ENCODE data around the gene CREB1.
"Not testable (repeated sequence)": the region's sequence is repeated elsewhere in the genome, so short reads cannot be mapped to it uniquely, and the experiment has no call there.

CREB1 gene

GRCh38 chr2:207529330-207530159, at the start of gene CREB1:
Gene CREB1 (plus strand): TSS chr2:207529962. CDS start chr2:207555636, 25,674 bp downstream.
- peak; percentile 100 for DNase-seq (ENCODE audit: low read depth)

- DNase-seq (ENCODE audit: low read depth): no peak
Observed at GRCh38 chr2:207480521-207481040, 49.2 kb upstream of the CREB1 start.

- DNase-seq (ENCODE audit: low read depth): no peak
Observed at GRCh38 chr2:207481924-207482323, 47.8 kb upstream of the CREB1 start.

GRCh38 chr2:207482630-207483029, 47.1 kb upstream of the CREB1 start:
- DNase-seq (ENCODE audit: low read depth): no peak

- no peak for DNase-seq (ENCODE audit: low read depth)
Observed at GRCh38 chr2:207483066-207483465, 46.7 kb upstream of the CREB1 start.

- no peak for DNase-seq (ENCODE audit: low read depth)
Observed at GRCh38 chr2:207483477-207483876, 46.3 kb upstream of the CREB1 start.

GRCh38 chr2:207484444-207485391, 45.0 kb upstream of the CREB1 start:
- no peak for DNase-seq (ENCODE audit: low read depth)

GRCh38 chr2:207487650-207488311, 42.0 kb upstream of the CREB1 start:
- no peak for DNase-seq (ENCODE audit: low read depth)

GRCh38 chr2:207489251-207489650, 40.5 kb upstream of the CREB1 start:
- no peak for DNase-seq (ENCODE audit: low read depth)

GRCh38 chr2:207490441-207490840, 39.3 kb upstream of the CREB1 start:
- DNase-seq (ENCODE audit: low read depth): no peak

GRCh38 chr2:207491086-207491485, 38.7 kb upstream of the CREB1 start:
- no peak for DNase-seq (ENCODE audit: low read depth)

GRCh38 chr2:207491956-207492355, 37.8 kb upstream of the CREB1 start:
- no peak for DNase-seq (ENCODE audit: low read depth)

GRCh38 chr2:207492461-207492860, 37.3 kb upstream of the CREB1 start:
- DNase-seq (ENCODE audit: low read depth): no peak

- DNase-seq (ENCODE audit: low read depth): no peak
Observed at GRCh38 chr2:207494137-207494536, 35.6 kb upstream of the CREB1 start.

- not testable (repeated sequence) for DNase-seq (ENCODE audit: low read depth)
Observed at GRCh38 chr2:207496936-207497335, 32.8 kb upstream of the CREB1 start.

- DNase-seq (ENCODE audit: low read depth): no peak
Observed at GRCh38 chr2:207497596-207497995, 32.2 kb upstream of the CREB1 start.

GRCh38 chr2:207498427-207498826, 31.3 kb upstream of the CREB1 start:
- DNase-seq (ENCODE audit: low read depth): no peak

- no peak for DNase-seq (ENCODE audit: low read depth)
Observed at GRCh38 chr2:207499114-207499513, 30.6 kb upstream of the CREB1 start.

GRCh38 chr2:207501802-207502576, 27.8 kb upstream of the CREB1 start:
- no peak for DNase-seq (ENCODE audit: low read depth)

- no peak for DNase-seq (ENCODE audit: low read depth)
Observed at GRCh38 chr2:207502577-207503198, 27.1 kb upstream of the CREB1 start.

- no peak for DNase-seq (ENCODE audit: low read depth)
Observed at GRCh38 chr2:207503234-207503633, 26.5 kb upstream of the CREB1 start.

Measured in activated T-cell treated with anti-CD3 and anti-CD28 coated beads for 24 hours (primary cell).